Mesodermal cell (in vitro differentiated cells): ENCODE data around the gene NENF. TPM values are rescaled to one million over a fixed set of nuclear protein-coding genes. Genes with fewer than 3 reads are reported as not detected.
"Not testable (repeated sequence)": the region's sequence is repeated elsewhere in the genome, so short reads cannot be mapped to it uniquely, and the experiment has no call there.

ENCODE experiments used
- H3K27ac ChIP-seq: 2 replicates; pipeline ENCODE4 v1.7.0; 2013; ENCODE audit warnings: mild to moderate bottlenecking, low read depth, low read length, moderate library complexity; ENCODE audit not compliant: severe bottlenecking
- H3K36me3 ChIP-seq: 2 replicates; pipeline ENCODE4 v1.7.1; 2013; ENCODE audit warnings: mild to moderate bottlenecking, low read length, moderate library complexity; ENCODE audit not compliant: control insufficient read depth, insufficient read depth
- H3K4me1 ChIP-seq: one replicate; pipeline ENCODE4 v1.7.1; 2013; ENCODE audit warnings: mild to moderate bottlenecking, low read length; ENCODE audit not compliant: insufficient read depth, control insufficient read depth, poor library complexity, severe bottlenecking
- H3K4me3 ChIP-seq: 2 replicates; pipeline ENCODE4 v1.7.0; 2013; ENCODE audit warnings: low read length, control low read depth, mild to moderate bottlenecking; ENCODE audit not compliant: insufficient read depth, poor library complexity, severe bottlenecking; ENCODE audit errors: extremely low read depth
- H3K9me3 ChIP-seq: 2 replicates; pipeline ENCODE4 v1.7.1; 2013; ENCODE audit warnings: mild to moderate bottlenecking, low read length, moderate library complexity; ENCODE audit not compliant: control insufficient read depth
- WGBS, 2 experiments: methylation state at CpG; one replicate each; pipeline ENCODE4 v1.1.5; 2013; ENCODE audit warnings: missing lambda C conversion rate in 2 of 2; ENCODE audit not compliant: insufficient coverage in 2 of 2; 5-methylcytosine and 5-hydroxymethylcytosine counted together
- polyA plus RNA-seq, 2 experiments: library from polyadenylated mRNA; stranded (reverse); fragments of 50-300 nt; gene quantifications; one replicate each; pipeline ENCODE4 v1.2.3, GENCODE V29; 2013

The NENF gene
- polyA plus RNA-seq (2013, experiment 1 of 2) = 25.3 TPM
- polyA plus RNA-seq (2013, experiment 2 of 2) = 22.2 TPM

DNA sequence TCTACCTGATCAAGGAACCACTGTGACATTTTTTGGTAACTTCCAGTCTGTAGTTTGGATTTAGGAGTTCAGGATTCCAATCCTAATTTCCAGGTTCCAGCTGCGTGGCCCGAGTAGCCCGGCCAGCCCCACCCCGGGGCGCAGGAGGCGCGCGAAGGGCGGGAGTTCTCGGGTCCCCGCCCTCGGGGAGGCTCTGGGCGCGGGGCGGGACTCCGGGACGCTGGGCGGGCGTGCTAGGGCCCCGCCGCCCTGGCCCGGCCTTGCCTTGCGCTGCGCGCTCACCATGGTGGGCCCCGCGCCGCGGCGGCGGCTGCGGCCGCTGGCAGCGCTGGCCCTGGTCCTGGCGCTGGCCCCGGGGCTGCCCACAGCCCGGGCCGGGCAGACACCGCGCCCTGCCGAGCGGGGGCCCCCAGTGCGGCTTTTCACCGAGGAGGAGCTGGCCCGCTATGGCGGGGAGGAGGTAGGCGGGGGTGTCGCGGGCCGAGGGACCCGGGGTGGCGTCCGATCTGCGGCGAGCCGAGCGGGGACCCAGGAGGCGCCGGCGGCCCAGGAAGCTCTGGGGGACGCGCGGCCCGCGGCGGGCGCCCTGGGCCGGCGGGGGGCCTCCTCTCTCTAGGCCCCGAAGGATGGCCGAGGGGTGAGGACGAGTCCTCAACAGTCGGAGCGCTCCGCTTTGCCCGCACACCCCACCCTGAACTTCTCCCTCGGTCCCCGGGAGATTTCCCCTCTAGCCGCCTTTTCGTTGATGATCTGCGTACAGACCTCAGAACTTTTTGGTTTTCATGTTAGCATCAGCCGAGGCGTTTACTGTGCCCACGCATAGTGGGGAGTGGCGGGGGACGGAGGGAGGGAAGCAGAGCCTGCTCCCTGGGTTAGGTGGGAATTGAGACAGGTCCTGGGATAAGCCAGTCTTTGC is at the start of gene NENF:
TSS of gene NENF (plus strand) at position 260 of the 916 bp plus-strand sequence. CDS start at position 284, 24 bp downstream.
- H3K27ac ChIP-seq = no peak within 1 kb of the TSS
- H3K4me3 ChIP-seq = peak within 1 kb of the TSS; percentile 66
- H3K4me1 ChIP-seq = no peaks in the 10 kb centered on the region
- no peaks in the 10 kb centered on the region for H3K9me3 ChIP-seq
- H3K36me3 ChIP-seq = no peaks in the 10 kb centered on the region
- 1 to 3% methylated on average over 48 to 61 of the region's 86 CpGs for WGBS, 2 experiments

DNA sequence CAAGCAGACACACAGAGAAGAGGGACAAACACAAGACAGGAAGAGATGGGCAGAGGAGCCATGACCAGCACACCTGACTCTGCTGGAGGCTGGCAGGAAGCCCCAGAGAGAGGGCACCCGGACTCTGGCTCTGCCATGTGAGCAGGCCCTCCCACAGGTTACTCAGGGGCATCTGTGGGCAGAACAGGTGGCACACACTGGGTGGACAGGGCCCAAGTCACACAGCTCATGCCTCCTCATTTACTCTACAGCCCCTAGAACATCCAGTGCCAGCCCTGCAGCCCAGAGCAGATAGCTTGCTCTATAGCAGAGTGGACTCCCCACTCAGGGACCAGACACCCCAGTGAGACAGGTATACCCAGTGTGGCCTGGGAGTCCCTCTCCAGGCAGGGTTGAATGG is 46.7 kb upstream of the NENF start:
- WGBS, 2 experiments = 93% methylated on average over 1 of the region's 1 CpG; no CpG with 5 or more reads in 1 of the 2 experiments
- Histone ChIP-seq H3K4me3 (no peak overlapping the region), H3K4me1 (no peaks in the 10 kb centered on the region), H3K27ac (no peak overlapping the region), H3K36me3 (peaks cover 54% of the 10 kb centered on the region), H3K9me3 (no peaks in the 10 kb centered on the region)

DNA sequence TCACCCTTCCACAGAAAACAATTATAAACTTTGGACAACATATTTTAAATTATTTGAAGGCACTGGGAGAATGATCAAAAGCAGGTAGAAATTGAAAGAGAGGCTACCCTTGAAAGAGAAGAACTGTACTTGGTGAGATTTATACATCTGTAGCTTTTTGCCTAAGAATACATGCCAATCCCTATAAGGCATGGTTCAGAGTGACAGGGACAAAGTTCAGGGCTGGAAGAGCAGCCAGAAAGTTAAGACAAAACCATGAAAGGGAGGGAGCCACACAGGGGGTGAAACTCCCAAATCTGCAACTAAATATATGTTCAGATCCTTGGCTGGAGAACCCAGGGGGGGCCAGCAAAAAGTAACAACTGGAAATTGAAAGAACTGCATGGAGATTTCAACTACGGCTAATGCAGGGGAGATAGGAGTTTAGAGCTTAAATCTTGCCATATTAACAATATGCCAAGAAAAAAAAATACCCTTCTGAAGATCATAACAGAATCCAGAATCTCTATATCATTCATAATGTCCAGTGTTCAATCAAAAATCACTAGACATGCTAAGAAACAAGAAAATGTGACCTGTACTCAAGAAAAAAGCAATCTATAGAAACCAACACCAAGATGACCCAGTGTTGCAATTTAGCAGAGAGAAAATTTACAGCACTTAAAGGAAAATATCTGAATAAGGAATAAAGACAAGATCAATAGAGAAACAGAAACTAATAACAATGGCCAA is 43.6 kb upstream of the NENF start:
- Histone ChIP-seq H3K36me3 (peaks cover 40% of the 10 kb centered on the region), H3K4me3 (no peak overlapping the region), H3K27ac (no peak overlapping the region), H3K4me1 (no peaks in the 10 kb centered on the region), H3K9me3 (no peaks in the 10 kb centered on the region)
- WGBS, 2 experiments = no CpG with 5 or more reads among the region's 1 CpG

- WGBS, 2 experiments = no CpG with 5 or more reads among the region's 6 CpGs
- peaks cover 14% of the 10 kb centered on the region for H3K9me3 ChIP-seq
- not testable (repeated sequence) for H3K4me1 ChIP-seq, H3K4me3 ChIP-seq, H3K27ac ChIP-seq
- peaks cover 25% of the 10 kb centered on the region for H3K36me3 ChIP-seq
Observed at GRCh38 chr1:212395678-212396437, 36.9 kb upstream of the NENF start.

DNA sequence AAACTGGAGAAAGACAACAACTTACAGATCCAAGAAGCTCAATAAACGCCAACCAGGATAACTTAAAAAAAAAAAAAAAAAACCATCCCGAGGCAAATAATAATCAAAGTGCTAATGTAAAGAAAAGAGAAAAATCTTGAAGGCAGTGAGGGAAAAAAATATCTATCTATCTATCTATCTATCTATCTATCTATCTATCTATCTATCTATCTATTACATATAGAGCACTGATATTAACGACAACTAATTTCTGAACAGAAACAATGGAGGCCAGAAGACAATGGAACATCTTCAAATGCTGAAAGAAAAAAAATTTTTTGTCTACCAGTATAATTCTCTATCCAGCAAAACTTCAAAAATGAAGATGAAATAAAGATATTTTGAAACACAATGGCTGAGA is 36.1 kb upstream of the NENF start:
- Histone ChIP-seq H3K4me1 (no peaks in the 10 kb centered on the region), H3K4me3 (no peak overlapping the region), H3K36me3 (peaks cover 25% of the 10 kb centered on the region), H3K27ac (no peak overlapping the region), H3K9me3 (peaks cover 14% of the 10 kb centered on the region)
- no CpG with 5 or more reads among the region's 3 CpGs for WGBS, 2 experiments

DNA sequence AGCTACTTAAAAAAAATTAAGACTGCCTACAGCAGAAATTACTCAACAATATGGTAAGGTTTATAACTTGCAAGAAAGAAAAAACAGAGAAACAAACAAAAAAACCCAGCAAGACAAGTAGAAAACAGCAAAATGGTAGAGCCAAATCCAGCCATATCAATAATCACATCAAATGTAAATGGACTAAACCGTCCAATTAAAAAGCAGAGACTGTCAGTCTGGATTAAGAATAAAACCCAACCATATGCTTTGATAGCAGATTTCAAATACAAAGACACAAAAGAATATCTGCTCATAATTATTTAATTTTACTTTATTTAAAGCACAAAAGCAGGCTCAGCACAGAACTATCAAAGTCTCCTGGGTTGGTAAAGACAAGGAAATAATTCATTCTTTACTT is 35.5 kb upstream of the NENF start:
- H3K36me3 ChIP-seq = peaks cover 28% of the 10 kb centered on the region
- no peaks in the 10 kb centered on the region for H3K4me1 ChIP-seq
- no peak overlapping the region for H3K27ac ChIP-seq
- H3K9me3 ChIP-seq = peaks cover 14% of the 10 kb centered on the region
- no peak overlapping the region for H3K4me3 ChIP-seq
- WGBS, 2 experiments = 100% methylated on average over 1 of the region's 1 CpG; no CpG with 5 or more reads in 1 of the 2 experiments

GRCh38 chr1:212401042-212401441 is 31.7 kb upstream of the NENF start:
- H3K4me1 ChIP-seq = no peaks in the 10 kb centered on the region
- no peak overlapping the region for H3K27ac ChIP-seq
- peaks cover 14% of the 10 kb centered on the region for H3K9me3 ChIP-seq
- 93 to 100% methylated on average over 3 to 4 of the region's 4 CpGs for WGBS, 2 experiments
- H3K36me3 ChIP-seq = peaks cover 63% of the 10 kb centered on the region
- no peak overlapping the region for H3K4me3 ChIP-seq

DNA sequence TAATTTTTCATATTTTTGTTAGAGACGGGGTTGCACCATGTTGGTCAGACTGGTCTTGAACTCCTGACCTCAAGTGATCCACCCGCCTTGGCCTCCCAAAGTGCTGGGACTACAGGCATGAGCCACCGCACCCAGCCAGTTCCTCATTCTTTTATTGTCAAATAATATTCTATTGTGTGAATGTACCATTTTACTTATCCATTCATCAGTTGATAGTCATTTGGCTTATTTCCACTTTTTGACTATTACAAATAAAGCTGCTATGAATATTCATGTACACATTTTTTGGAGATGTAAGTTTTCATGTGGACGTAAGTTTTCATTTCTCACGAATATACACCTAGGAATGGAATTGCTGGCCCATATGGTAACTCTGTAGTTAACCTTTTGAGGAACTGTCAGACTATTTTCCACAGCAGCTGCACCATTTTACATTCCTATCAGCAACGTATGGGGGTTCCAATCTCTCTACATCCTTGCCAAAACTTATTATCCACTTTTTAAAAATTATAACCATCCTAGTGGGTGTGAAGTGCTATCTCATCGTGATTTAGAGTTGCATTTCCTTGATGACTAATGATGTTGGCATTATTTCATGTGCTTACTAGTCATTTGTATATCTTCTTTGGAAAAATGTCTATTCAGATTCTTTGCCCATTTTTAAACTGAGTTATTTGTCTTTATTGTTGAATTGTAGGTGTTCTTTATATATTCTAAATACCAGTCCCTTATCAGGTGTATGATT is 30.7 kb upstream of the NENF start:
- Histone ChIP-seq H3K4me3 (no peak overlapping the region), H3K9me3 (peaks cover 11% of the 10 kb centered on the region), H3K27ac (no peak overlapping the region), H3K36me3 (peaks cover 69% of the 10 kb centered on the region), H3K4me1 (no peaks in the 10 kb centered on the region)
- 91 to 100% methylated on average over 3 to 4 of the region's 7 CpGs for WGBS, 2 experiments

DNA sequence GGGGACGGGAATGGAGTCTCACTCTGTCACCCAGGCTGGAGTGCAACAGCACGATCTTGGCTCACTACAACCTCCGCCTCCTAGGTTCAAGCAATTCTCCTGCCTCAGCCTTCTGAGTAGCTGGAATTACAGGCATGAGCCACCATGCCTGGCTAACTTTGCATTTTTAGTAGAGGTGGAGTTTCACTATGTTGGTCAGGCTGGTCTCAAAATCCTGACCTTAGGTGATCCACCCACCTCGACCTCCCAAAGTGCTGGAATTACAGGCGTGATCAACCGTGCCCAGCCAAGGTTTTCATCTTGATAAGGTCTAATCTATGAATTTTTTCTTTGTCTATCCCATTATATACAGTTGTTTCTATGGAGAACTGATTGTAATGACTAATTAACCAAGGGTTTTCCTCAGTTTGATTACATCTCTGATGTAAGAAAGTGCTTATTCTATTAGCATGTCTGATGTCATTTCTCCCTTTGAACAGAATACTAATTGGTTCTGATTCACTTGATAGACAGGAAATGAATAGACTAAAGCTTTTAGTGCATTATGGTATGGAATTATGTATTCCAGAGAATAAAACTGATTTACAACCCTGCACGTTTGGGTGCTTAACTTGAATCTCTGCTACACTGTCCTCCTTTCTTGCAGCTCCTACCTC is 29.9 kb upstream of the NENF start:
- H3K27ac ChIP-seq = no peak overlapping the region
- WGBS, 2 experiments = 80 to 86% methylated on average over 1 to 6 of the region's 7 CpGs

More for the DNA sequence above, 29.9 kb upstream of the NENF start:
- Histone ChIP-seq H3K4me1 (no peaks in the 10 kb centered on the region), H3K9me3 (peaks cover 5% of the 10 kb centered on the region), H3K4me3 (no peak overlapping the region), H3K36me3 (peaks cover 69% of the 10 kb centered on the region)
